HG02610 (cell line): ENCODE data around the gene RPL7A.

Experiments used
- ATAC-seq: cut with Tn5 transposase; IDR thresholded peaks from one replicate; pipeline ENCODE4 v1.9.1; 2021; ENCODE audit warnings: mild to moderate bottlenecking, moderate library complexity; ENCODE audit not compliant: unreplicated experiment

Gene RPL7A

GRCh38 chr9:133346021-133346785 lies 1.8 kb upstream of the RPL7A start:
- ATAC-seq: no peak

GRCh38 chr9:133347515-133347984 lies 468 bp upstream of the RPL7A start:
- ATAC-seq: peak; percentile 23

- ATAC-seq: no peak
Observed at GRCh38 chr9:133348718-133349573, 928 bp downstream of the RPL7A start.

- no peak for ATAC-seq
Observed at GRCh38 chr9:133349965-133350616, 2.1 kb downstream of the RPL7A start.

- no peak for ATAC-seq
Observed at GRCh38 chr9:133351526-133351907, 3.5 kb downstream of the RPL7A start.

- ATAC-seq: no peak
Observed at GRCh38 chr9:133351908-133352634, 4.1 kb downstream of the RPL7A start.

GRCh38 chr9:133352635-133353340 lies 4.8 kb downstream of the RPL7A start:
- ATAC-seq: no peak

GRCh38 chr9:133353548-133353947 lies 5.5 kb downstream of the RPL7A start:
- no peak for ATAC-seq

- no peak for ATAC-seq
Observed at GRCh38 chr9:133354766-133355165, 6.7 kb downstream of the RPL7A start.

GRCh38 chr9:133355881-133356357 lies 7.9 kb downstream of the RPL7A start:
- peak; percentile 23 for ATAC-seq

GRCh38 chr9:133356391-133357091 lies 8.5 kb downstream of the RPL7A start, which contains the start of the genes SURF1 and SURF2:
Gene SURF1 (minus strand): TSS chr9:133356487. CDS start chr9:133356453, 34 bp downstream.
Gene SURF2 (plus strand): TSS chr9:133356550. CDS start chr9:133356593, 43 bp downstream.
- ATAC-seq: peak; percentile 77

GRCh38 chr9:133357656-133358055 lies 9.6 kb downstream of the RPL7A start:
- no peak for ATAC-seq

GRCh38 chr9:133359399-133360175 lies 11.6 kb downstream of the RPL7A start:
- ATAC-seq: no peak

GRCh38 chr9:133360400-133361393 lies 12.7 kb downstream of the RPL7A start:
- no peak for ATAC-seq

GRCh38 chr9:133361507-133362092 lies 13.6 kb downstream of the RPL7A start:
- ATAC-seq: no peak

GRCh38 chr9:133362359-133363044 lies 14.5 kb downstream of the RPL7A start:
- no peak for ATAC-seq
